ENCODE measurements around the gene SORBS1.

DNA sequence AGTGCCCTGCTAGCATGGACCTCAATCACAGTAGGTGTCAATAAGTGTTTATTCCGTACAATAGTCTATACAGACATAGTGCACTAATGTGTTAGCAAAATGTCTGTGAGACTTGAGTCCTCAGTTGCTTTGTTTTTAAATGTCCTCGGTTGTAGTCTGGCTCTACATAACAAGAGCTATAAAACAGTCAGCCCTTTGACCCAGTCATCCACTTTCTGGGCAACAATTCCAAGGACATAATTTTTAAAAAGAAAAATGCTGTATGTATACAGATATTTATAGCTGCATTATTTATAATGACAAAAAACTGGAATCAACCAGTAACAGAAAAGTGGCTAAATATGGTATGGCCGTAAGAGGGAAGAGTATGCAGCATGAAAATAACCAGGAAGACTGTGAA is 267.5 kb downstream of the SORBS1 start:
- TF ChIP-seq, protein P1, sequence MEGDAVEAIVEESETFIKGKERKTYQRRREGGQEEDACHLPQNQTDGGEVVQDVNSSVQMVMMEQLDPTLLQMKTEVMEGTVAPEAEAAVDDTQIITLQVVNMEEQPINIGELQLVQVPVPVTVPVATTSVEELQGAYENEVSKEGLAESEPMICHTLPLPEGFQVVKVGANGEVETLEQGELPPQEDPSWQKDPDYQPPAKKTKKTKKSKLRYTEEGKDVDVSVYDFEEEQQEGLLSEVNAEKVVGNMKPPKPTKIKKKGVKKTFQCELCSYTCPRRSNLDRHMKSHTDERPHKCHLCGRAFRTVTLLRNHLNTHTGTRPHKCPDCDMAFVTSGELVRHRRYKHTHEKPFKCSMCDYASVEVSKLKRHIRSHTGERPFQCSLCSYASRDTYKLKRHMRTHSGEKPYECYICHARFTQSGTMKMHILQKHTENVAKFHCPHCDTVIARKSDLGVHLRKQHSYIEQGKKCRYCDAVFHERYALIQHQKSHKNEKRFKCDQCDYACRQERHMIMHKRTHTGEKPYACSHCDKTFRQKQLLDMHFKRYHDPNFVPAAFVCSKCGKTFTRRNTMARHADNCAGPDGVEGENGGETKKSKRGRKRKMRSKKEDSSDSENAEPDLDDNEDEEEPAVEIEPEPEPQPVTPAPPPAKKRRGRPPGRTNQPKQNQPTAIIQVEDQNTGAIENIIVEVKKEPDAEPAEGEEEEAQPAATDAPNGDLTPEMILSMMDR (IDR thresholded peaks at IDR 0.05) = no peak
- no peak for TF ChIP-seq POLR2A (IDR thresholded peaks at IDR 0.05)

All from testis (tissue), 2 donors.